ENCODE data around the gene AGPAT1. TPM values are rescaled to one million over a fixed set of nuclear protein-coding genes. Genes with fewer than 3 reads are reported as not detected.
A peak's percentile ranks its signal among the peaks of the same experiment; 100 is the strongest.

The AGPAT1 gene, protein sequence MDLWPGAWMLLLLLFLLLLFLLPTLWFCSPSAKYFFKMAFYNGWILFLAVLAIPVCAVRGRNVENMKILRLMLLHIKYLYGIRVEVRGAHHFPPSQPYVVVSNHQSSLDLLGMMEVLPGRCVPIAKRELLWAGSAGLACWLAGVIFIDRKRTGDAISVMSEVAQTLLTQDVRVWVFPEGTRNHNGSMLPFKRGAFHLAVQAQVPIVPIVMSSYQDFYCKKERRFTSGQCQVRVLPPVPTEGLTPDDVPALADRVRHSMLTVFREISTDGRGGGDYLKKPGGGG
- 109 TPM for polyA plus RNA-seq
- long read RNA-seq, donor 1, transcript AGPAT1-206 (7 exons, 2,496 nt), result major isoform, 5 of 10 reads
- long read RNA-seq, donor 1, transcript AGPAT1-203 (7 exons, 2,234 nt), result major isoform, 5 of 10 reads
- long read RNA-seq, donor 1, partial matches to known transcripts, result 0 of 10 reads
- long read RNA-seq, donor 1, other reads (novel, unspliced or antisense), result 0 of 10 reads
- long read RNA-seq, donor 2, transcript AGPAT1-206 (7 exons, 2,496 nt), result major isoform, 14 of 377 reads
- long read RNA-seq, donor 2, transcript AGPAT1-203 (7 exons, 2,234 nt), result minor isoform, 13 of 377 reads
- long read RNA-seq, donor 2, partial matches to known transcripts, result 321 of 377 reads
- long read RNA-seq, donor 2, other reads (novel, unspliced or antisense), result 25 of 377 reads
- long read RNA-seq, donor 3, transcript AGPAT1-203 (7 exons, 2,234 nt), result minor isoform, 17 of 46 reads
- long read RNA-seq, donor 3, transcript AGPAT1-206 (7 exons, 2,496 nt), result major isoform, 22 of 46 reads
- long read RNA-seq, donor 3, partial matches to known transcripts, result 7 of 46 reads
- long read RNA-seq, donor 3, other reads (novel, unspliced or antisense), result 0 of 46 reads
- long read RNA-seq, donor 4, partial matches to known transcripts, result 0 of 3 reads
- long read RNA-seq, donor 4, other reads (novel, unspliced or antisense), result 0 of 3 reads
- long read RNA-seq, donor 5, transcript AGPAT1-203 (7 exons, 2,234 nt), result major isoform, 10 of 15 reads
- long read RNA-seq, donor 5, partial matches to known transcripts, result 0 of 15 reads
- long read RNA-seq, donor 5, other reads (novel, unspliced or antisense), result 0 of 15 reads
- long read RNA-seq, donor 6, transcript AGPAT1-206 (7 exons, 2,496 nt), result minor isoform, 18 of 40 reads
- long read RNA-seq, donor 6, transcript AGPAT1-203 (7 exons, 2,234 nt), result major isoform, 21 of 40 reads
- long read RNA-seq, donor 6, partial matches to known transcripts, result 0 of 40 reads
- long read RNA-seq, donor 6, other reads (novel, unspliced or antisense), result 0 of 40 reads
- long read RNA-seq, donor 7, partial matches to known transcripts, result 0 of 5 reads
- long read RNA-seq, donor 7, other reads (novel, unspliced or antisense), result 0 of 5 reads
- long read RNA-seq, donor 8, transcript AGPAT1-203 (7 exons, 2,234 nt), result major isoform, 20 of 40 reads
- long read RNA-seq, donor 8, transcript AGPAT1-206 (7 exons, 2,496 nt), result minor isoform, 14 of 40 reads
- long read RNA-seq, donor 8, partial matches to known transcripts, result 0 of 40 reads
- long read RNA-seq, donor 8, other reads (novel, unspliced or antisense), result 6 of 40 reads
- long read RNA-seq, donor 9, transcript AGPAT1-203 (7 exons, 2,234 nt), result major isoform, 20 of 33 reads
- long read RNA-seq, donor 9, transcript AGPAT1-206 (7 exons, 2,496 nt), result minor isoform, 13 of 33 reads
- long read RNA-seq, donor 9, partial matches to known transcripts, result 0 of 33 reads
- long read RNA-seq, donor 9, other reads (novel, unspliced or antisense), result 0 of 33 reads
- long read RNA-seq, donor 10, transcript AGPAT1-203 (7 exons, 2,234 nt), result minor isoform, 13 of 29 reads
- long read RNA-seq, donor 10, transcript AGPAT1-206 (7 exons, 2,496 nt), result major isoform, 15 of 29 reads
- long read RNA-seq, donor 10, partial matches to known transcripts, result 0 of 29 reads
- long read RNA-seq, donor 10, other reads (novel, unspliced or antisense), result 0 of 29 reads
- long read RNA-seq, donor 11, transcript AGPAT1-206 (7 exons, 2,496 nt), result minor isoform, 8 of 19 reads
- long read RNA-seq, donor 11, transcript AGPAT1-203 (7 exons, 2,234 nt), result major isoform, 10 of 19 reads
- long read RNA-seq, donor 11, partial matches to known transcripts, result 0 of 19 reads
- long read RNA-seq, donor 11, other reads (novel, unspliced or antisense), result 0 of 19 reads

- WGBS (ENCODE audit: insufficient coverage, low lambda C conversion rate), result 0% methylated on average over 3 of the region's 27 CpGs
These were observed at the start of gene AGPAT1 for GRCh38 chr6:32175711-32176475. Gene AGPAT1, minus strand, starts transcription at chr6:32176084. Its CDS starts 4,588 bp downstream, at chr6:32171496.

DNA sequence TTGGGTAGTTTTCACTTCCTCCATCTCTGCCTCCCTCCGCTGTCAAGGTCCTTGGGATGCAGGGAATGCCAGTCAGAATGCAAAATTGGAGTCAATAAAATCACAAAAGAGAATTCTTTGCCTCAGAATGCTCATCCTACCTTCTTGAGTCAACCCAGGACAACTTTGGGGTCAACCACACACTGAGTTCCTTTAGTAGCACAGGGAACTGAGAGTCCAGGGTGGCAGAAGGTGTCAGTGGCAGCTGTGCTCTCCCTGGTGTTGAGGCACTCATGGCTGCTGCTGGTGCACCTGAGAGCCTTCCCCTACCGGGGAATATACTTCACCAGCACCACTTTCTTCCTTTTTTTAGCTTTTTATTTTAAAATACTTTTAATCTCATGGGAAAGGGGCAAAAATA is 48.8 kb upstream of the AGPAT1 start:
- no peaks in the 10 kb centered on the region for H3K36me3 ChIP-seq (ENCODE audit: control insufficient read depth, insufficient read depth, low read length)
- no peak overlapping the region for H3K4me3 ChIP-seq (ENCODE audit: low read length)
- no peaks in the 10 kb centered on the region for H3K9me3 ChIP-seq (ENCODE audit: control insufficient read depth, low read depth, low read length)
- peaks cover 9% of the 10 kb centered on the region for H3K27me3 ChIP-seq (ENCODE audit: control insufficient read depth, insufficient read depth, low read length)
- no peak for DNase-seq
- no peak overlapping the region for H3K27ac ChIP-seq (ENCODE audit: low read length)
- no peaks in the 10 kb centered on the region for H3K4me1 ChIP-seq (ENCODE audit: control insufficient read depth, insufficient read depth, low read length)
- no CpG with 5 or more reads among the region's 2 CpGs for WGBS (ENCODE audit: insufficient coverage, low lambda C conversion rate)

More at GRCh38 chr6:32175711-32176475, at the start of gene AGPAT1:
- Histone ChIP-seq H3K36me3 (ENCODE audit: control insufficient read depth, insufficient read depth, low read length) (peaks cover 15% of the 10 kb centered on the region), H3K27me3 (ENCODE audit: control insufficient read depth, insufficient read depth, low read length) (no peaks in the 10 kb centered on the region), H3K9me3 (ENCODE audit: control insufficient read depth, low read depth, low read length) (peaks cover 3% of the 10 kb centered on the region), H3K27ac (ENCODE audit: low read length) (peak within 1 kb of the TSS; percentile 85), H3K4me1 (ENCODE audit: control insufficient read depth, insufficient read depth, low read length) (peaks cover 20% of the 10 kb centered on the region), H3K4me3 (ENCODE audit: low read length) (peak within 1 kb of the TSS; percentile 95)
- DNase-seq, result peak; percentile 96 to 99

DNA sequence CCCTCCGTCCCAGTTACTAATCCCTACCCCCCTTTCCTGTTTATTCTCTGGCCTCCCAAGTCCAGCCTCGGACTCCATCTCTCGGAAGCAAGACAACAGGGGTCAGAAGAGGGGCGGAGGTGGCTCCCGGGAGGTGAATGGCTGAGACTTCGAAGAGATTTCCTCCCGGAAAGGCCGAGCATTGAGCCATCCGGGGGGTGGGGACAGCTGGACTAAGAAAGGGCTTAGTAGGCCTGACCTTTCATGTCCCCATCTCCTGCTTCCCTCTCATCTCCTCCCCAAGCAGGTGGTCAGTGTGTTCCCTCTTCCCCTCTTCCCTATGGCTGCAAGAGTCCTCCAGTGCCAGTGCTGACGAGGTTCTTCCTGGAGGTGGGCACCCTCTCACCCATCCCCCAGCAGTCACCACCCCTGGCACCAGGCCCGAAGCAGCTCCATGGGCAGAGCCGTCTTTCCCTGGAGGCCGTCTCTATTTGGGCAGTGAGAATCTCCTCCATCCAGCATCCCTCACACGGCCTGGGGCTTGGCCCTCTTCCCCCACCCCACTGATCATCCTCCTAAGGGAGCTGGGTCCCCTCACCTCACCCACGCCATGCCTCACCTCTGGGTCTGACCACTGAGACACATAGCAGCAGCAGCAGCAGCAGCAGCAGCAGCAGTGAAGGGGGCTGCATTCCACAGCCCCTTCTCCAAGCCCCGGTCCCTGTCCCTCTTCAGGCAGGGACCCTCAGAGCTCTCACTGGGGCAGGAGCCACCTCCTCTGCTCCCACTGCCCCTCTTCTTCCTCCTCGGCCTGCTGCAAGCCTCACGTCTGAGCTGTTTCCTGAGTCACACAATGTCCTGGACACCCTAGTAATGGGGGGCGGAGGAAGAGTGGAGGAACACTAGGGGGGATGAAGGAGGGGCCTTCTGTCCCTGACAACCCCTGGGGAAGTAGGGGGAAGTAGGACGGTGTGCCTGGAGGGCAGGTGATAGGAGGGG is 47.7 kb upstream of the AGPAT1 start, which contains the start of gene NOTCH4:
NOTCH4 (minus strand) TSS at position 810 of the 978 bp plus-strand sequence; CDS start at position 671, 139 bp downstream.
- no peak for DNase-seq
- no CpG with 5 or more reads among the region's 20 CpGs for WGBS (ENCODE audit: insufficient coverage, low lambda C conversion rate)
- H3K4me3 ChIP-seq (ENCODE audit: low read length), result no peak within 1 kb of the TSS
- H3K4me1 ChIP-seq (ENCODE audit: control insufficient read depth, insufficient read depth, low read length), result no peaks in the 10 kb centered on the region
- peaks cover 9% of the 10 kb centered on the region for H3K27me3 ChIP-seq (ENCODE audit: control insufficient read depth, insufficient read depth, low read length)
- no peaks in the 10 kb centered on the region for H3K36me3 ChIP-seq (ENCODE audit: control insufficient read depth, insufficient read depth, low read length)
- no peaks in the 10 kb centered on the region for H3K9me3 ChIP-seq (ENCODE audit: control insufficient read depth, low read depth, low read length)
- H3K27ac ChIP-seq (ENCODE audit: low read length), result no peak within 1 kb of the TSS

DNA sequence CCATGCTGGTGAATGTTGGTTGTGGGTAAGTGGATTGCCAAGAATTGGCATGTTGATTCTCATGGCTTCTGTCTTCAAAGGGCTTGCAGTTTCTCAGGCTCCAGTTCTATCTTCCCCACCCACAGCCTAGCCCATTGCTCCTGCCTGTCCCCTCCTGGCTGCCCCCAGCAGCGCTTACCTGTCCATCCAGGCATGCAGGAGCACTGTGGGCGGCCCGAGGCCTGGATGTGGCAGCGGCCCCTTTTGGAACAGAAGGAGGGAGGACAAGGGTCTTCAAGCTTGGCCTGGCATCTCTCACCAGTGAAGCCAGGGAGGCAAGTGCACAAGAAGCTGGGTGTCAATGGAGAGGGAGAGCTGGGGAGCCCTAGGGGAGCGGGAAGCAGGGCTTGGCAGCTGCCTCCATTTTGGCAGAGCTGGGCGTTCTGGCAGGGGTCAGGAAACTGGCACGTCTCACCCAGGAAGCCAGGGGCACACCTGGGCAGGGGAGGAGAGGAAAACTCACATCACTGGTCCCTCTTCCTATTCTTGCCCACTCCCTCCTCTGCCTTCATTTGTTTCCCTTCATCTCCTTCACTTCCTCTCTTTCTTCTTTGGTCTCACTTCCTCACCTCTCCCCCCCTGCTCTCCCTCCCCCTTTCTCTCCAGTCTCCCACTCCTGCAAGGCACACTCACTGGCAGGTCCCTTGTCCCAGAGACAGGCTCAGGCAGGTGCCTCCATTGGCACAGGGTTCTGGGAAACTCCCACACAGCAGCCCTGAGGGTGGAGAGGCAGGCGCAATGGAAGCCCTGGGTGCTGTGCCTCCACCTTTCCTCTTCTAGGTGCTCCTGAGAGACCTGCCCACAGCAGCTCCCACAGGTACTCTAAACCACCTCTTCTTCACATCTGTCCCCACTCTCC is 46.7 kb upstream of the AGPAT1 start:
- H3K4me1 ChIP-seq (ENCODE audit: control insufficient read depth, insufficient read depth, low read length), result no peaks in the 10 kb centered on the region
- H3K9me3 ChIP-seq (ENCODE audit: control insufficient read depth, low read depth, low read length), result no peaks in the 10 kb centered on the region
- H3K27ac ChIP-seq (ENCODE audit: low read length), result no peak overlapping the region
- H3K36me3 ChIP-seq (ENCODE audit: control insufficient read depth, insufficient read depth, low read length), result no peaks in the 10 kb centered on the region
- WGBS (ENCODE audit: insufficient coverage, low lambda C conversion rate), result no CpG with 5 or more reads among the region's 8 CpGs
- DNase-seq, result no peak
- H3K27me3 ChIP-seq (ENCODE audit: control insufficient read depth, insufficient read depth, low read length), result peaks cover 9% of the 10 kb centered on the region
- H3K4me3 ChIP-seq (ENCODE audit: low read length), result no peak overlapping the region

DNA sequence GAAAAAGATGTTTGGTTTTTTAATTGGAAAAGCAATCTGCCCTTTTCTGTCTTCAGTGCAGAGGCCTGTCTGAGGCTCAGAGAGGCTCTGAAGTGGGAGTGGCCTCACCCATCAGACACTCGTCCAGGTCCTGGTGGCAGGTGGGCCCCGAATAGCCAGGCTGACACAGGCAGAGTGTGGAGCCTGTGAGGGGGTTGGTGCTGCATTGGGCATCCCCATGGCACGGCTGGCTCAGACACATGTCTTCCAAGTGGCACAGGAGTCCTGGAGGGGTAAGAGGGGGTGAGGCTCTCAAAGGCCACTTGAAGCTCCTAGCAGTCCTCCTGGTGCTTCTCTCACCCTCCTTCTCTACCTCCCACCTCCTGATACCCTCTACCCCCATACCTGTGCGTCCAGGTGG is 44.1 kb upstream of the AGPAT1 start:
- Histone ChIP-seq H3K4me1 (ENCODE audit: control insufficient read depth, insufficient read depth, low read length) (no peaks in the 10 kb centered on the region), H3K36me3 (ENCODE audit: control insufficient read depth, insufficient read depth, low read length) (no peaks in the 10 kb centered on the region), H3K4me3 (ENCODE audit: low read length) (no peak overlapping the region), H3K27me3 (ENCODE audit: control insufficient read depth, insufficient read depth, low read length) (peaks cover 9% of the 10 kb centered on the region), H3K9me3 (ENCODE audit: control insufficient read depth, low read depth, low read length) (no peaks in the 10 kb centered on the region), H3K27ac (ENCODE audit: low read length) (no peak overlapping the region)
- WGBS (ENCODE audit: insufficient coverage, low lambda C conversion rate), result no CpG with 5 or more reads among the region's 4 CpGs
- no peak for DNase-seq

DNA sequence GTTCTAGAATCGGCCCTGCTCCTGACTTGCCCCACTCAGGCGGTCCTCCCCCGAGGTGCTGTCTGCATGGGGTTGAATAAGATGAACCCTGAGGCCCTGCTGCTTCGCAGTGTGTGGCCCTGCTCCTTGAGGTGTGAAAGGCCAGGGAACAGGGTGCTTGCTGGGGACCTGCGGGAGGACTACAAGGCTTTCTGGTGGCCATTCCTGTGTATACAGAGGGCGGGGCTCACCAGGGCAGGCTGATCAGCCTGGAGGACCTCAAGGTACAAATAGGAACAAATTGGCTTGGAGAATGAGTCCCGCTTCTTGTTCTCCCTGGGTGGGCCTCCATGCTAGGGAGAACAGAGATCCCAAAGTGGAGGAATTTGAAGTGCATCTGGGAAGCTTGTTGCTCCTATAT is 42.3 kb upstream of the AGPAT1 start:
- Histone ChIP-seq H3K36me3 (ENCODE audit: control insufficient read depth, insufficient read depth, low read length) (no peaks in the 10 kb centered on the region), H3K4me1 (ENCODE audit: control insufficient read depth, insufficient read depth, low read length) (no peaks in the 10 kb centered on the region), H3K27ac (ENCODE audit: low read length) (no peak overlapping the region), H3K9me3 (ENCODE audit: control insufficient read depth, low read depth, low read length) (no peaks in the 10 kb centered on the region), H3K4me3 (ENCODE audit: low read length) (no peak overlapping the region), H3K27me3 (ENCODE audit: control insufficient read depth, insufficient read depth, low read length) (peaks cover 9% of the 10 kb centered on the region)
- no CpG with 5 or more reads among the region's 7 CpGs for WGBS (ENCODE audit: insufficient coverage, low lambda C conversion rate)
- no peak for DNase-seq

DNA sequence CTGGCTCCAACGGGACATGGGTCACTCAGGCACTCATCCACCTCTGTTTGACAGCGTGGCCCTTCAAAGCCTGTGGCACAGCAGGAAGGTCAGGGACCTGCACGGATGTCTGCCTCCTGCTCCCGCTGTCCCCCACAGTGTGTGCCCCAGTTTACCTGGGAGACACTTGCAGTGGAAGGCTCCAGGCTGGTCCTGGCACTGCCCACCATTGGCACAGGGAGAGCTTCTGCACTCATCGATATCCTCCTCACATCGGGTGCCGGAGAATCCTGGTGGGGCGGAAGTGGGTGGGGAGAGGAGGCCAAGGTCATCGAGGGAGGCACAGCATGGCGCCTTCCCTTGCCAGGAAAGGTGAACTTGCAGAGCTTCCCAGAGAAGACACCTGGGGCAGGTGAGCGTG is 41.1 kb upstream of the AGPAT1 start:
- H3K36me3 ChIP-seq (ENCODE audit: control insufficient read depth, insufficient read depth, low read length), result no peaks in the 10 kb centered on the region
- no peaks in the 10 kb centered on the region for H3K9me3 ChIP-seq (ENCODE audit: control insufficient read depth, low read depth, low read length)
- H3K27ac ChIP-seq (ENCODE audit: low read length), result no peak overlapping the region
- no peak for DNase-seq
- H3K27me3 ChIP-seq (ENCODE audit: control insufficient read depth, insufficient read depth, low read length), result peaks cover 2% of the 10 kb centered on the region
- H3K4me1 ChIP-seq (ENCODE audit: control insufficient read depth, insufficient read depth, low read length), result no peaks in the 10 kb centered on the region
- no peak overlapping the region for H3K4me3 ChIP-seq (ENCODE audit: low read length)
- WGBS (ENCODE audit: insufficient coverage, low lambda C conversion rate), result no CpG with 5 or more reads among the region's 11 CpGs

All from large intestine (tissue), 12 donors.